PC-3 (cell line): ENCODE data around the gene APBA1. TPM values are rescaled to one million over a fixed set of nuclear protein-coding genes. Genes with fewer than 3 reads are reported as not detected.
A peak's percentile ranks its signal among the peaks of the same experiment; 100 is the strongest.

Source experiments
- ATAC-seq: fragments of 200-7000 bp; cut with Tn5 transposase; 2 replicates; pipeline ENCODE4 v1.9.1; 2020; ENCODE audit warnings: mild to moderate bottlenecking, moderate library complexity
- BruUV-seq: library from RNA; stranded (reverse); fragments of 400-500 nt; replicated peaks from 2 replicates; lab custom pipeline; 2021; lab: Mats Ljungman, UMichigan
- CTCF ChIA-PET: fragments of 300-600 bp; sonication (Branson Sonifier 250); formaldehyde crosslinking; loops from one replicate; lab custom pipeline; 2022; ENCODE audit warnings: antibody characterized with exemption; lab: Charles Lee
- POLR2A ChIA-PET: fragments of 300-600 bp; sonication (Branson Sonifier 250); formaldehyde crosslinking; loops from one replicate; lab custom pipeline; 2022; ENCODE audit warnings: antibody characterized with exemption; ENCODE audit not compliant: unreplicated experiment; lab: Charles Lee
- DNase-seq: peaks from one replicate; pipeline ENCODE4 v3.0.0-alpha.2; 2015
- H2AFZ ChIP-seq: fragments of 300-600 bp; sonication (generic); 2 replicates; pipeline ENCODE4 v1.6.0; 2016; ENCODE audit warnings: antibody characterized with exemption, low read length
- H3F3A ChIP-seq: fragments of 300-600 bp; sonication (generic); one replicate; pipeline ENCODE4 v1.6.0; 2017; ENCODE audit warnings: antibody characterized with exemption, low read length, control low read depth, mild to moderate bottlenecking; ENCODE audit not compliant: unreplicated experiment
- H3K27ac ChIP-seq: fragments of 300-600 bp; sonication (generic); 2 replicates; pipeline ENCODE4 v1.5.1; 2016; ENCODE audit warnings: mild to moderate bottlenecking, low read length
- H3K27me3 ChIP-seq: fragments of 300-600 bp; sonication (generic); 2 replicates; pipeline ENCODE4 v1.6.1; 2016; ENCODE audit warnings: low read length, mixed read lengths
- H3K36me3 ChIP-seq: fragments of 300-600 bp; sonication (generic); 2 replicates; pipeline ENCODE4 v1.6.1; 2016; ENCODE audit warnings: low read depth, mixed run types, low read length, mixed read lengths
- H3K4me1 ChIP-seq: fragments of 300-600 bp; sonication (generic); 2 replicates; pipeline ENCODE4 v1.5.1; 2016; ENCODE audit warnings: low read length; ENCODE audit not compliant: insufficient read depth
- H3K4me2 ChIP-seq: fragments of 300-600 bp; sonication (generic); 2 replicates; pipeline ENCODE4 v1.6.0; 2016; ENCODE audit warnings: low read length
- H3K4me3 ChIP-seq: fragments of 300-600 bp; sonication (generic); 2 replicates; pipeline ENCODE4 v1.5.1; 2016; ENCODE audit warnings: mild to moderate bottlenecking, low read length, mixed read lengths
- H3K79me2 ChIP-seq: fragments of 300-600 bp; sonication (generic); 2 replicates; pipeline ENCODE4 v1.6.1; 2017; ENCODE audit warnings: low read length, mixed read lengths
- H3K9ac ChIP-seq: fragments of 300-600 bp; sonication (generic); 2 replicates; pipeline ENCODE4 v1.6.0; 2016; ENCODE audit warnings: mild to moderate bottlenecking, low read length
- H3K9me2 ChIP-seq: fragments of 300-600 bp; sonication (generic); replicated peaks from 2 replicates; pipeline ENCODE4 v1.6.1; 2016; ENCODE audit warnings: mixed run types, low read length, mixed read lengths
- H3K9me3 ChIP-seq: fragments of 300-600 bp; sonication (generic); 2 replicates; pipeline ENCODE4 v1.6.1; 2016; ENCODE audit warnings: low read length, mixed read lengths
- H4K20me1 ChIP-seq: fragments of 300-600 bp; sonication (generic); 2 replicates; pipeline ENCODE4 v1.6.1; 2016; ENCODE audit warnings: low read length, mixed read lengths
- CTCF ChIP-seq: fragments of 300-600 bp; sonication (generic); conservative IDR thresholded peaks from 2 replicates; pipeline ENCODE4 v1.5.1; 2017; ENCODE audit warnings: antibody characterized with exemption, low read depth, mild to moderate bottlenecking, low read length
- EZH2 ChIP-seq: fragments of 300-600 bp; sonication (generic); IDR thresholded peaks from one replicate; pipeline ENCODE4 v1.6.1; 2017; ENCODE audit warnings: antibody characterized with exemption, mild to moderate bottlenecking, low read length; ENCODE audit not compliant: unreplicated experiment
- EZH2phosphoT487 ChIP-seq: fragments of 300-600 bp; sonication (generic); IDR thresholded peaks from 2 replicates; pipeline ENCODE4 v1.6.1; 2018; ENCODE audit warnings: mild to moderate bottlenecking, antibody characterized with exemption, low read length, borderline replicate concordance
- intact Hi-C: fragments of 100-400 bp; cut with micrococcal nuclease; formaldehyde crosslinking; loops from 2 replicates; pipeline ENCODE4 v1.9.0; 2023
- total RNA-seq: library from RNA; depleted of rRNA; stranded (reverse); fragments of >200 nt; gene quantifications from 2 replicates; pipeline ENCODE4 v1.2.3, GENCODE V29; 2014

APBA1 gene
- total RNA-seq, 1 experiment from 2014 or later = 0.07 TPM

DNA sequence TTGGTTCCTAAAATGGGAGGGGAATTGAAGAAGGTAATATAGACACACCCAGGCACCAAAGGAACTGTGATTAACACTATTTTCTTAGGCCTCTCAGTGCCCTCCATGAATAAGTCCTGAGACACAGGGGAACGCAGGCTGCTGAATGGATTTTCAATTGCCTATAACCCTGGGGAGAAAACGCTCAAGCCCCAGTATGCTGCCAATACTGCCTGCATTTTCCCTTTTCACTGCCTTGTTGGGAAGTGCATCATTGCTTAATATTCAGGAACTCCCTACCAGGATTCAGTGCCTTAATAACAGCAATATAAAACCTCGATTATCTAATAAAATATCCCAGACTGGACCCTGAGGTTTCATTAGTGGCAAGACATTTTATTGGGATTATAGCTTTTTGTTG lies 25.4 kb downstream of the APBA1 start:
- intact Hi-C loops = no loop called here
- CTCF ChIA-PET = no interaction called here
- no peak for TF ChIP-seq EZH2
- TF ChIP-seq EZH2phosphoT487 = no peak
- TF ChIP-seq CTCF = no peak

GRCh38 chr9:69645488-69645887 lies 26.7 kb downstream of the APBA1 start:
- peak; percentile 29 for DNase-seq
- ChIA-PET POLR2A (no interaction called here), CTCF (no interaction called here)
- no peaks in the 10 kb centered on the region for H3K4me1 ChIP-seq
- intact Hi-C loops = no loop called here
- H3K27ac ChIP-seq = no peak overlapping the region
- no peak overlapping the region for H3K4me3 ChIP-seq
- TF ChIP-seq CTCF (no peak), EZH2 (no peak), EZH2phosphoT487 (no peak)
- BruUV-seq = no TSS peak
- H3K9me2 ChIP-seq = no peaks in the 10 kb centered on the region
- H3K9ac ChIP-seq = no peak overlapping the region
- no peaks in the 10 kb centered on the region for H3K79me2 ChIP-seq
- H3K36me3 ChIP-seq = no peaks in the 10 kb centered on the region
- H2AFZ ChIP-seq = no peak overlapping the region
- no peak for ATAC-seq
- H3K27me3 ChIP-seq = peaks cover 4% of the 10 kb centered on the region; the same call in 1 of the 2 replicates
- no peaks in the 10 kb centered on the region for H4K20me1 ChIP-seq
- no peaks in the 10 kb centered on the region for H3F3A ChIP-seq
- H3K9me3 ChIP-seq = no peaks in the 10 kb centered on the region
- peak overlapping the region; percentile 37; the same call in 1 of the 2 replicates for H3K4me2 ChIP-seq

More for the DNA sequence above, 25.4 kb downstream of the APBA1 start:
- Histone ChIP-seq H3K27me3 (peaks cover 4% of the 10 kb centered on the region; the same call in 1 of the 2 replicates), H3K4me2 (no peak overlapping the region), H3F3A (no peaks in the 10 kb centered on the region), H3K9ac (no peak overlapping the region), H3K4me1 (no peaks in the 10 kb centered on the region), H4K20me1 (no peaks in the 10 kb centered on the region), H3K4me3 (no peak overlapping the region), H3K36me3 (no peaks in the 10 kb centered on the region), H3K79me2 (no peaks in the 10 kb centered on the region), H2AFZ (no peak overlapping the region), H3K27ac (no peak overlapping the region), H3K9me2 (no peaks in the 10 kb centered on the region), H3K9me3 (no peaks in the 10 kb centered on the region)
- no peak for DNase-seq
- no TSS peak for BruUV-seq
- POLR2A ChIA-PET = no interaction called here
- ATAC-seq = no peak

DNA sequence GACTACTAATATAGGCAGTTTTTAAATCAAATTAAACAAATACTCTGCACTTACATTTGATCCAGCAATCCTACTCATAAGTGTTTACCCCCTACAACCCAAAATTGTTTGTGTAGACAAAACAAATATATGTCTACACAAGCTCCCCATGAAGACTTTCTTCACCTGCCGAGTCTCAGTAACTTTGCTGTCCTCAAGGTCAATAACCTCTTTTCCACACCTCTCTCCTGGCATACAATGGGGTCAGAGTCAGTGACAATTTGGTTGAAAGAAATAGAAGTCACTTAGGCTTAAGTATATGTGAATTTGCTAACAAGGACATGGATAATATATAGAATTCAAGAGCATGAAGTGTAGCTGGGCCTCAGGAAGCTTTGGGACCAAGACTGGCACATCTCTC lies 29.1 kb downstream of the APBA1 start:
- POLR2A ChIA-PET = no interaction called here

More for the DNA sequence above, 29.1 kb downstream of the APBA1 start:
- intact Hi-C loops = no loop called here
- TF ChIP-seq EZH2phosphoT487 (no peak), CTCF (no peak), EZH2 (no peak)
- no peaks in the 10 kb centered on the region for H4K20me1 ChIP-seq
- no peaks in the 10 kb centered on the region for H3K9me3 ChIP-seq
- peaks cover 4% of the 10 kb centered on the region; the same call in 1 of the 2 replicates for H3K27me3 ChIP-seq
- no TSS peak for BruUV-seq
- CTCF ChIA-PET = no interaction called here
- no peaks in the 10 kb centered on the region for H3K79me2 ChIP-seq
- no peaks in the 10 kb centered on the region for H3K4me1 ChIP-seq
- H3F3A ChIP-seq = no peaks in the 10 kb centered on the region
- H3K4me2 ChIP-seq = no peak overlapping the region
- ATAC-seq (no peak), DNase-seq (no peak)
- no peak overlapping the region for H3K4me3 ChIP-seq
- H3K36me3 ChIP-seq = no peaks in the 10 kb centered on the region
- no peak overlapping the region for H3K9ac ChIP-seq
- H3K9me2 ChIP-seq = no peaks in the 10 kb centered on the region
- no peak overlapping the region for H3K27ac ChIP-seq
- no peak overlapping the region for H2AFZ ChIP-seq
